Activated CD8-positive, alpha-beta memory T cell treated with anti-CD3 and anti-CD28 coated beads, Interleukin-2, amount 50 U/mL, for 1 hour (primary cell): ENCODE measurements around the gene C17orf67.

Experiments
- DNase-seq: peaks from one replicate; pipeline ENCODE4 v3.0.0-alpha.2; 2020; ENCODE audit errors: extremely low read depth

C17orf67 gene

DNA sequence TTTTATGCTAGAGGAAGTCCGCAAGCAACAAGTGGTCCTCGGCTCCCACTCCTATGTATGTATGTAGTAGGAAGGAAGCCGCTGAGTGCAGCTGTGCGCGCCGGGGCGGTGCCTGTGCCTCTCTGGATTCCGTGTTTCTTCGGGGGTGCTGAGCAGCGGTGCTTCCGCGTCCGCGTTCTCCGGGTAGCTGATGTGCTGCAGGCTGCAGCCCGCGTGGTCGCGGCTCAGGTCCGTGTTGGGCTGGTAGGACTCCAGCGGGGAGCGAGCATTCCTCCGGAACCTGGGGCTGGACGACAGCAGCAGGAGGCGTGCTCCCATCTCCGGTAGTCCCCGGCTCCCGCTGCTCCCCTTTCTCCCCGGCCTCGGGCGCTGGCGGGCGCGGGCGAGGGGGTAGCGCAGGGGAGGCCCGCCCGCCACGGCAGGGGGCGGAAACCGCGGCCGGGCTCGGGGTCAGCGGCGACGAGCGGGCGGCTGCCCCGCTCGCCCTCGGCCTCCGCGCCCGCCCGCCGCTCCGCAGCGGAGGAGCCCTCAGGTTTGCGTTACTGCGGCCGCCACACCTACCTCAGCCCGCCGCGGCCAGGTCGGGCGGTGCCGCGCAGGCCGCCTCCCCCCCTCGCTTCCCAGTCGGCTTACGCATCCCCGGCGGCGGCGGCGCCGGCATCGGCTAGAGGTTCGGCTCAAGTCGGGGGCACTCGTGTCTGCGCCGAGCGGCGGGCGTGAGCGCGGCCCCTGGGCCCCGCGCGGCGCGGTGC is 487 bp downstream of the C17orf67 start:
- DNase-seq: peak; percentile 20

DNA sequence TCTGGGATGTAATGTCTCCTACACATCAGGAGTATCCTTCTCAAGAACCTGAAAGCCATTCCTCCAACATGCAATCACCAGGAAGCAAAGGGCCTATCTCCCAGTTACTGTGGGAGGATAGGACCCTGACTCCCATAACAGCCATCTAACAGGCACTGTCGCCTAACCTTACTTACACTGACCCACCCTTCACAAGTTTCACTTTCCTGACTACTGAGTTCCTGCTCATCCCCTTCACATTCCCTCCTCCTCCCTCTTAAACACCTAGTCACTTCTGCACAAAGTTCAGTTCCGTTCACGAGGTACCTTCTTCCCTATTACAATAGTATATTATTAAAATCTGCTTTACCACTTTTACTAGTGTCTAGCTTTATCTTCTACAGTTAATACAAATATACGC is 1.3 kb downstream of the C17orf67 start:
- no peak for DNase-seq

GRCh38 chr17:56831369-56832095 is 2.2 kb downstream of the C17orf67 start:
- DNase-seq: no peak

GRCh38 chr17:56830726-56831368 is 2.9 kb downstream of the C17orf67 start:
- no peak for DNase-seq

DNA sequence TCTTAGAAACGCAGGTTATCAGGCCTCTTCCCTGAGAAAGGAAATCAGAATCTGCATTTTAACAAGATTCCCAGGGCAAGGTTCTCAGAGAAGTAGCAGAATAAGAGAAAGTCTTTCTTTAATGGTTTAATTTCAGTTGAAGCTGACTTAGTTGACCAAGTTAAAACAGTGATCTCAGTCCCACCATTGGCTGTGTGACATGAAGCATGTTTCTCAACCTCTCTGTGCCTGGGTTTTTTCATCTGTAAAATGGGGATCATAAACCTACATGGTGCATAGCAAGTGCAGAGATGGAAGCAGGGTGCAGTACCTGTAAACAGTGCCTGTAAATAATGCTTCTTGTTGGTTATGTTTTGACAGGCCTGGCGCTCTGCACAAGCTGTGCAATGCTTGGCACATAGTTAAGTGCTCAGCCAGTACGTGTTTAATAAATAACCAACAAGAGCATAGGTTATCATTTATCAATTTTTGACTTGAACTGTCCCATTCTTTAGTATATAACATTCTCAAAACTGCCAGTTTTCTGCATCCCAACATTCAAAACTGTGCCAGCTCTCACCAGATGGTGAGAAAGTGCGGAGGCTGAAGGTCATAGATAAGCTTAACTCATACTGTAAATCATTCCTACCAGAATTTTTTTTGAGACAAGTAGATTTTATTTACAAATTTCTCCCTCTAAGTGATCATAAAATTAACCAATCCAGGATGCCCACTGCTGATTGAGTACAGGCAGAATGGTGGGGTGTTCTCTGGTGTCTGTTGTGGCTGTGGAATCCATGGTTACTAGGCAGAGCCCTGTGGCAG is 6.9 kb downstream of the C17orf67 start:
- DNase-seq: no peak

DNA sequence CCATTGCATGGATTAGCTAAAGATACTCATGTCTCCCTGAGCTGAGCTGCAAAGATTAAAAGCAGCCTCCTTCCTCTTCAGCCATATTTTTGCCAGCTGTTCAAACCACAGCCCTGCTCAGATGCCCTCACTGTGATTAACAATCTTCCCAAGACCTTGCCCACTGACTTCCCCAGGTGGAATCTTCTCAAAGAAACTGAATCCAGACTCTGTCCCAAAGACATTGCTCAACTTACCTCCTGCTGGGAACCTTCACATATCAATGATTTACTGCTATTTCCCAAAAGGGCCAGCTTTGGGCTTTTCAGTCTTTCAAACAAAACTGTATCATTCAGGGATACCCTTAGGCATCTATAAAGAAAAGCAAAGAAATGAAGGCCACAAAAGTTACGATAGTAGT is 9.2 kb downstream of the C17orf67 start:
- no peak for DNase-seq

DNA sequence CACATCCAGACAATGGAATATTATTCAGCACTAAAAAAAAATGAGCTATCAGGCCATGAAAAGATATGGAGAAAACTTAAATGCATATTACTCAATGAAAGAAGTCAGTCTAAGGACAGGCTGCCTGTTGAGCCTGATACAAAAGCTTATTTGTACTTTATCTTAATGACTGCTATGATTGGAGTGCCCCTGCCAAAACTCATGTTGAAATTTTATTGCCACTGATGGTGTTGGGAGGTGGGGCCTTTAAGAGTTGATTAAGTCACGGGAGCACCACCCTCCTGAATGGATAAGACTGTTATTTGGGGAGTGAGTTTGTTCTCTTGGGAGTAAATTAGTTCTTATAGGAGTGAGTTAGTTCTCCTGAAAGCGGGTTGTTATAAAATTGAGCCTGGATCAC is 9.9 kb downstream of the C17orf67 start:
- no peak for DNase-seq

DNA sequence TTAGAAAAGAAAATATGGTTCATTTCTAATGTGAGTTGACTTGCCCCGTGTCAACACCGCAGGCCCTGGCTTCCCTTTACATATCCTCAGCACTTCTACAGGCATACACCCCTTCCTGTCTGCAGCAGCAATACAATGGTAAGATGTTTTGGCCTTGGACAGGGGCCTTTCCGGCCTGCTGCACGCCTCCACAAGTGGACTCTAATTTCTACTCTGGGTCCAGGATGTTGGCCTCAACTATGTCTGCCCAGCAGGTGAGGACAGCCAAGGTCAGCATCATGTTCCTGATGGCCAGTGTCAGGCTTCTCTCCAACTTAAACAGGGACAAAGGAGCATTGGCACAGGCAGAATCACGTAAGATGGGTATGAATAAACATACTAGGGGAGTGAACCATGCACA is 11.0 kb downstream of the C17orf67 start:
- no peak for DNase-seq

- DNase-seq: no peak
Observed at GRCh38 chr17:56821847-56822534, 11.7 kb downstream of the C17orf67 start.

DNA sequence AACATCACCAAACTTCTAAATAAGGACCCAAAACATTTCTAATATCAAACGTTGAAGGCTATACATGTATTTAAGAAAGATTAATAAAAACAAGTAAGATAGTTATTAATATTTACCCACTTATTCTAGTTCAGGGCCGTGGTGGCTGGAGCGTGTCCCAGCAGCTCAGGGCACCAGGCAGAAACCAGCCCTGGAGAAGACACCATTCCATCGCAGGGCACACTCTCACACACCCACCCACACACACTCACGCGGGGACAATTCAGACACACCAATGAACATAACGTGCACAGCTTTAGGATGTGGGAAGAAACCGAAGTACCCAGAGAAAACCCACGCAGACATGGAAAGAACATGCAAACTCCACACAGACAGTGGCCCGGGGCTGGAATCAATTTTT is 13.5 kb downstream of the C17orf67 start:
- DNase-seq: no peak

- peak; percentile 32 for DNase-seq
Observed at GRCh38 chr17:56819431-56820145, 14.1 kb downstream of the C17orf67 start.

DNA sequence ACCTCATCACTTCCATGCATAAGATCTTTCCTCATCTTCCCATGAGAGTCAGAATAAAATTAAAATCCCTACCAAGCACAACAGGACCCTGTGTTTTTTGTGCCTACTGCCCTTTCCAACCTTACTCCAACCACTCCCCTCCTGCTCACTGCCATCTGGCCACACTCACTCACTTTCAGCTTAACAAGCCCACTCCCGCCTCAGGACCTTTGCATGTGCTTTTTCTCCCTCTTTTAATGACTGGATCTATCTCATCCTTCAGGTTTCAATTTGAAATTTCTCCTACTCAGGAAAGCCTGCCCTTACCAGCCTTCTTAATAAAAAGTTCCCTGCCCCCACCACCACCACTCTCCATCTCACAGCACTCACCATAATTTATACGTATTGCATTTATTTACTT is 14.7 kb downstream of the C17orf67 start:
- no peak for DNase-seq

- DNase-seq: no peak
Observed at GRCh38 chr17:56817066-56817465, 16.7 kb downstream of the C17orf67 start.

DNA sequence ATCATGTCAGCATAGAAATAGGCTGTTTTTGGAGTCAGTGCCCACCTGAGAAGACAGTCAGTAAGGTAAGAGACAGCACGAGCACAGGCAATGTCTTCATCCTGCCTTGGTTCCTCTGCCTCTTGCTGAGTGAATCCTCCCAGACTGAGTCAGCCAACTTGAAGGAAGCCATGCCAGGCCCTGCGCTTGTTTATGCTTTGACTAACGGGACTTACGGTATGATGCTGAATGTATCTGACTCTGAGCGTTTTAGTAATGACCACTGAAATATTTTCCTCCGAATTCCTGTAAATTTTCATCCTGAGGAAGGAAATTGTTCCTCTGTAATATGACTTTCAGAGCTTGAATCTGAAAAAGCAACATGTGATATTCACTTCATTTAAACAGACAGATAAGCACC is 18.0 kb downstream of the C17orf67 start:
- no peak for DNase-seq

DNA sequence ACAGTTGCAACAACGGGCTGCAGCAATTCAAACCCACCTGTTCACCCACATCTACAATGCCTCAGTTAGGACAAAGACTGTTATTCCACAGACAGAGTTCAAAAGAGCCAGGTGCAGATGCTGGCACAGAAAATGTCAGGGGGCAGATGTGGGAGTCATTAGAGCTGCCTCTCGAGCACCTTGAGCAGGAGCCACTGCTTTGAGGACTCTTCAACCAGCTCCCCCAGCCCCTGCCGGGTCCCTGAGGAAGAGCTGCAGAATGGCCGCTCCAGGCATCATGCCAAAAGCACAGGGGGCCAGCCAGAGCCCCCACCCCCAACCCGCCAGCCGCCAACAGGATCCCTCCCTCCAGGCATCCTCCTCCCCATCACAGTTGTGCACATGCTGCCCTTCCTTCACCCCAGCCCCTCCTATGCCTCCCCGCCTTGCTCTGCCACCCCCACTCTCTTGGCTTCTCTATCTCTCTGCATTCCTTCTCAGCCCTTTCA is 20.8 kb downstream of the C17orf67 start:
- no peak for DNase-seq

GRCh38 chr17:56810891-56811775 is 22.6 kb downstream of the C17orf67 start:
- no peak for DNase-seq

DNA sequence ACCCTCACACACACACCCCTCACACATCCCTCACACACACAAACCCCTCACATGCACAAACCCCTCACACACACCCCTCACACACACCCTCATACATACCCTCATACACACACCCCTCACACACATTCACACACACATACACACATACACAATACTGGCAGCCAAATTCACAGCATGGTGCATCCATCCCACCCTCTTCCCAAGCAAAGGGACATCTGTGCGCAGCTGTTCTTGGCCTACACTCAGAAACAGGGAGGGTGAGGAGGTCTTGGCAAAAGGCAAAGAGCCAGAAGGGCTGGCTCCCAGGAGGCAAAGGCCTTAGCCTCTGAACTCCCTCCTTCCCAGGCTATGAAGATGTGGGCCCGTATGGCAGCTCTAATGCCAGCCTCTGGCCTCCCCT is 23.4 kb downstream of the C17orf67 start:
- no peak for DNase-seq

- no peak for DNase-seq
Observed at GRCh38 chr17:56809820-56810179, 23.9 kb downstream of the C17orf67 start.

DNA sequence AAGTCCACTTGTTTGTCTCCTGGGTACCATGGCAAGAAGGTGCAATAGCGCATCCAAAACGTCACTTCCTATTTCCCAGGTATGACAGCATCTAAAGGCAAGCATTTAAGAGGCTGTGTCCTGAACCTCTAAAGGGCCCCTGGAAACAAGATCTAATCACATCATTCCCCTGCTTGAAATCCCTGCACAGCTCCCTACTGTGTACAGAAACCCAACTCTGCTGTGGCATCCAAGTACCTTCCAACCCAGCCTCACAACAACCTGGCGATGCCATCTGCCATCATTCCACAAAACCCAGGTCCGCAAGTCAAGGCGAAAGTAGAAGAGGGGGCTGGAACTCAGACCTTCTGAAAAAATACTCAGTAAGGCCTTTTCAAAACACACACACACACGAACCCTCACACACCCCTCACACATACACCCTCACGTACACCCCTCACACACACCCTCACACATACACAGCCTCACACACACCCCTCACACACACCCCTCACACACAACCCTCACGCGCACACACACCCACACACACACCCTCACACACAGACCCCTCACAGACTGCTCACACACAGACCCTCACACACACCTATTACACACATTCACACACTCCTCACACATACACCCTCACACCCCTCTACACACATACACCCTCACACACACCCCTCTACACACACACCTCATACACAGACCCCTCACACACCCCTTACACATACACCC is 24.5 kb downstream of the C17orf67 start:
- no peak for DNase-seq
